GM10266 (cell line): ENCODE results near the gene OR2AG2.

Experiments used
- DNase-seq: peaks from one replicate; pipeline ENCODE4 v3.0.0; 2012; ENCODE audit errors: extremely low spot score
- TF ChIP-seq, protein P1 (sequence below): IDR thresholded peaks from 2 replicates; pipeline ENCODE4 v1.5.1; 2012; ENCODE audit warnings: mild to moderate bottlenecking, low read depth; ENCODE audit not compliant: control insufficient read depth, insufficient read depth; ENCODE audit errors: missing control alignments

OR2AG2 gene

DNA sequence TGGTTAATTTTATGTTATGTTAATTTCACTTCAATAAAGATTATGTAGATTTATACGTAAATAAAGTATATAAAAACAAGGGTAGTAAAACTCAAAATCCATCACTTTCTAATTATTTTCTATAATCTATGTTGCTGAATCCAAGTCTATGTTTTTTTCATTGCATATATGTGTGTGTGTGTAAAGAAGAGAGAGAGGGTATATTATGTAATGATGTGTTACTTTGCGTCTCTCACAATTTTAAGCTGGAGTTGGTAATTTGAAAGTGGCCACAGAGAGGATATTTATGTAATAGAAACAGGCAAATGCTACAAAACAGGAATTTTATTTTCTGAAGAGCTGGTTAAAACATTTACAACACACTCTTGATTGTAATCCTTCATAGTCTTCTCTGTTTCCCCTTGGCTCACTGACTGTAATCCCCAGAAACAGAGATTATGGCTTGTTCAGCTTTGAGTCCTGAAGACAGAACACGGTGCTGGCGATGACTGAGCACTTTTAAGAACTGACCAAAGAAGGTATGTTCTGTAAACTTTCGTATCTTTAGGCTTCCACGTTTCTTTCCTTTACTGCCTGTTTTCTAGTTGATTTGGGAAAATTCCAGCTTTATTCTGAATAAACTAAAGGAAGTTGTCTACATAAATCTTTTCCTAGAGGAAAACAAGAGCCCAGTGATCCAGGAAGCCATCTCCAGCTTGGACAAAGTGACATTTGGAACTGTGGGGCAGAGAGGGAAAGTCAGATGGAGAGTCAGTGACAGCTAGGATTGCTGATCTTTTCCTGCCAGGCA, 43.6 kb downstream of the OR2AG2 start:
- no peak for DNase-seq
- TF ChIP-seq, protein P1, sequence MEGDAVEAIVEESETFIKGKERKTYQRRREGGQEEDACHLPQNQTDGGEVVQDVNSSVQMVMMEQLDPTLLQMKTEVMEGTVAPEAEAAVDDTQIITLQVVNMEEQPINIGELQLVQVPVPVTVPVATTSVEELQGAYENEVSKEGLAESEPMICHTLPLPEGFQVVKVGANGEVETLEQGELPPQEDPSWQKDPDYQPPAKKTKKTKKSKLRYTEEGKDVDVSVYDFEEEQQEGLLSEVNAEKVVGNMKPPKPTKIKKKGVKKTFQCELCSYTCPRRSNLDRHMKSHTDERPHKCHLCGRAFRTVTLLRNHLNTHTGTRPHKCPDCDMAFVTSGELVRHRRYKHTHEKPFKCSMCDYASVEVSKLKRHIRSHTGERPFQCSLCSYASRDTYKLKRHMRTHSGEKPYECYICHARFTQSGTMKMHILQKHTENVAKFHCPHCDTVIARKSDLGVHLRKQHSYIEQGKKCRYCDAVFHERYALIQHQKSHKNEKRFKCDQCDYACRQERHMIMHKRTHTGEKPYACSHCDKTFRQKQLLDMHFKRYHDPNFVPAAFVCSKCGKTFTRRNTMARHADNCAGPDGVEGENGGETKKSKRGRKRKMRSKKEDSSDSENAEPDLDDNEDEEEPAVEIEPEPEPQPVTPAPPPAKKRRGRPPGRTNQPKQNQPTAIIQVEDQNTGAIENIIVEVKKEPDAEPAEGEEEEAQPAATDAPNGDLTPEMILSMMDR: no peak

DNA sequence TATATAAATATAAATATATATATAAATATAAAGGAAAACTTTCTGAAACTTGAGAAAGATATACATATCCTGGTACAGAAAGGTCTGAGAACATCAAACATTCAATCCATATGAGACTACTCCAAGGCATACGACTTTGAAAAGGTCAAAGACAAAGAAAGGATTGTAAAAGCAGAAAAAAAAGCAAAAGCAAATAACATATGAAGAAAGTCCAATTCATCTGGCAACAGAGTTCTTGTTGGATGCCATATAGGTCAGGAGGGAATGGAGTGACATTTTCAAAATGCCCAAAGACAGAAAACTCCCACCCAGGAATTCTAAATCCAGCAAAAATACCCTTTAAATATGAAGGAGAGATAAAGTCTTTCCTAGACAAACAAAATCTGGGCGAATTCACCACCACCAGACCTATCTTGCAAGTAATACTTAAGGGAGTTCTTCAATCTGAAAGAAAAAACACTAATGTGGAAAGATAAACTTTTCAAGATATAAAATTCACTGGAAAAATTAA, 46.3 kb downstream of the OR2AG2 start:
- TF ChIP-seq, protein P1: no peak
- DNase-seq: no peak

DNA sequence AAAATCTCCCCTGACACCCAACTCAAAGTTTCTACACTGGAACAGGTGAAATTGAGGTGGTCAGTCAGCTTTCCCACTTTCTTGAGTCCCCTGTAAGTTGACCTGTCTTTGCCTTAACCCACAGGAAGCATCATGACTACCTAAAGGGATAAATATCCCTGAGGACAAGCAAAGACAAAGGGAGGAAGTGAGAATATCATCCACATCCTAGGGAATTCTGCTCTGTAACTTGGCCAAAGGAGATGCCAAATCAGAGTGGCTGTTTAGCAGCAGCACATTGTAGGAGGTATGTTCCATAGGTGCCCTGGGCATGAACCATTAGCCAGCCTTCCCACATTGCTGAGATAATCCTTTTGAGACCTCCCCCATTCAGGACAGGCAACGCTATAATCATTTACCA, 47.8 kb downstream of the OR2AG2 start:
- DNase-seq: no peak
- TF ChIP-seq, protein P1: no peak

DNA sequence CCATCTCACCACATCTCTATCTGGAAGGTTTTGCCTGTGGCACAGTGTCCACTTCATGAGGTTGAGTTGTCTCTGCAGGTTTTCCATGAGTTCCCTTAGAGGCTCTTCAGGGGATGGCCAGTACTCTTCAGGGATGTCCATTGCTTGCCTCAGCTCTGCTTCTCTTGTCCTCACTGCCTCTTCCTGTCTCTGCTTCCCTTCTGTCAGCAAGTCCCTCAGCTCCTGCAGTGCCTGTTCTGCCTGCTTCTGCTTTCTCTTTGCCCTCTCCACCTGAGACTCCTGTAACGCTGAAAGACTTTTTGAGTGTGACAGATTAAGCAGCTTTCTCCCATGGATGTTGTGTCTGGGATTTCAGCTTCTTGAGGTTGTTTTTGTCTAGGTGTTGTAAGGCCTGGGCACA, 50.4 kb downstream of the OR2AG2 start:
- TF ChIP-seq, protein P1: no peak
- DNase-seq: no peak

DNA sequence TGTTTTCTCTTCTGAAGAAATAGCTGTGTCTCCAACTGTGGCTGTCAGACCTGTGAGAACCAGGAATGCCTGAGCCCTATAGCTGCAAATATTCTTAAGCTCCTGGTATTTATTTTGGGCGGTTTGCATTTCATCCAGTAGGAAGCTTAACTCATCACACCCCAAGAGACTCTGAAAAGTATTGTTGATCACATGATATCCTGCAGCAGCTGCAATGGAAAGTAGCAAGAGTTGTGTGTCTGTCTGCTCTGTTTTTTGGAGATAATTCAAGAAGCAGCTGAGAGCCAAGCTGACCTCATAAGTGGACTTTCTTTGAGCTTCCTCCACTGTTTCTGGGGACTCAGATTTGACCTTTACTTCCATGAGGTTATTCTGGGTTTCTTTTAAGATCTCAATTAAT, 52.2 kb downstream of the OR2AG2 start:
- no peak for DNase-seq
- TF ChIP-seq, protein P1: no peak

DNA sequence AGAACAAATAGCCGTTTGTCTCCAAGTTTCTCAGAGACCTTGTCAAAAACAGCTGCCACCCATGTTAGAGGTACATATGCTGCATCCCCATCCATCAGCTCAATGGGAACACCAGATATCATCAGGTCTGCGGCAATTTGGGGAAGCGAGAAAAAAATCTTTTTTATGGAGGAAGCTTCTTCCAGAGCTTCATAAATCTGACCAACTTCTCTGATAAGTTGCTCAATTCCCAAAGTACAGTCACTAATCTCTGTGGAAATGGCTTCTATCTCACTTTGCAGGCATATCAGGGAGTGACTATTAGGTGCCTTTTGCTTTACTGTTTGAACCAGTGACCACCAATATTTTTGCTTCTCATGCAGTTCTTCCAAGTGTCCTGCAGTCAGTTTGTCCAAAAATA, 54.4 kb downstream of the OR2AG2 start:
- TF ChIP-seq, protein P1: no peak
- no peak for DNase-seq
